Hair follicular keratinocyte (primary cell): ENCODE results near the gene NPHP1. TPM values are rescaled to one million over a fixed set of nuclear protein-coding genes. Genes with fewer than 3 reads are reported as not detected.

Source experiments
- total RNA-seq: library from RNA; depleted of rRNA; stranded (reverse); fragments of >200 nt; gene quantifications from 2 replicates; pipeline ENCODE4 v1.2.3, GENCODE V29; 2015

NPHP1 gene
- total RNA-seq = 3.7 and 6.7 TPM in 2 replicates

GRCh38 chr2:110204408-110205385 is at the start of gene NPHP1:
NPHP1 (minus strand) TSS chr2:110205013; CDS start chr2:110204968, 45 bp downstream.

GRCh38 chr2:110211938-110212858 is 7.4 kb upstream of the NPHP1 start, which contains the start of gene MTLN:
MTLN (minus strand) TSS chr2:110212547; CDS start chr2:110212525, 22 bp downstream.

GRCh38 chr2:110115291-110116032 is 89.4 kb downstream of the NPHP1 start, which contains the start of gene MALL:
MALL (minus strand) TSS chr2:110115822; CDS start chr2:110115792, 30 bp downstream.

Other genes with a start within 250 kb of the NPHP1 start
- gene MALL, start 89.2 kb downstream of the NPHP1 start, total RNA-seq = 17.4 and 62.2 TPM in 2 replicates
- gene MTLN, start 7.5 kb upstream of the NPHP1 start, total RNA-seq = 66.3 and 82.5 TPM in 2 replicates